HL-60 (cell line): Measurements from ENCODE around the gene TBC1D14.

Experiments
- DNase-seq, 2 experiments: peaks; one replicate each; pipeline ENCODE4 v3.0.0-alpha.2; 2010 to 2020; ENCODE audit warnings: low read depth in 1 of 2, low spot score in 1 of 2
- H3K27ac ChIP-seq: fragments of 250-450 bp; sonication (Bioruptor Pico); replicated peaks from 2 replicates; pipeline ENCODE4 v1.5.1; 2020; ENCODE audit warnings: mild to moderate bottlenecking, moderate library complexity
- H3K27me3 ChIP-seq: fragments of 250-450 bp; sonication (Bioruptor Pico); 2 replicates; pipeline ENCODE4 v1.5.1; 2021; ENCODE audit warnings: mild to moderate bottlenecking, moderate library complexity; ENCODE audit not compliant: insufficient read depth, poor library complexity, severe bottlenecking
- H3K4me3 ChIP-seq: replicated peaks from 2 replicates; pipeline ENCODE4 v1.5.1; 2011; ENCODE audit warnings: mild to moderate bottlenecking, control low read depth, low read length; ENCODE audit not compliant: insufficient read depth
- GABPA ChIP-seq: IDR thresholded peaks from 2 replicates; pipeline ENCODE4 v1.6.1; 2012; ENCODE audit warnings: low read depth
- POLR2AphosphoS5 ChIP-seq: IDR thresholded peaks from 2 replicates; pipeline ENCODE4 v1.6.1; 2012; ENCODE audit warnings: low read depth
- REST ChIP-seq: IDR thresholded peaks from 2 replicates; pipeline ENCODE4 v1.6.1; 2012; ENCODE audit warnings: low read depth; ENCODE audit not compliant: insufficient replicate concordance
- SPI1 ChIP-seq: IDR thresholded peaks from 2 replicates; pipeline ENCODE4 v1.6.1; 2012; ENCODE audit warnings: low read depth, mild to moderate bottlenecking, borderline replicate concordance
- TF ChIP-seq, protein P1 (sequence below): IDR thresholded peaks from one replicate; pipeline ENCODE4 v1.5.1; 2011; ENCODE audit warnings: low read length, control low read depth, inconsistent platforms; ENCODE audit not compliant: insufficient read depth

The TBC1D14 gene

DNA sequence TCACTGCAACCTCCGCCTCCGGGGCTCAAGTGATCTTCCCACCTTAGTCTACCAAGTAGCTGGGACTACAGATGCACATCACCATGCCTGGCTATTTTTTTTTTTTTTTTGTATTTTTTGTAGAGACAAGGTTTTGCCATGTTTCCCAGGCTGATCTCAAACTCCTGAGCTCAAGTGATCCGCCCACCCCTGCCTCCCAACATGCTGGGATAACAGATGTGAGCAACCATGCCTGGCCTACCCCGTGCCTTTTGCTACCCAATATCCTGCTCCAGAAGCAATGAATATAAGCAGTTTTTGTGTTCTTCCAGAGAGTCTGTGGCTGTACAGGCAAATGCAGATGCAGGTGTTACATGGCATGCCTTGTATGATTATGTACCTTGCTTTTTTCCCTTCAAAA lies 50.5 kb downstream of the TBC1D14 start:
- Histone ChIP-seq H3K4me3 (no peak overlapping the region), H3K27ac (no peak overlapping the region), H3K27me3 (no peaks in the 10 kb centered on the region)
- TF ChIP-seq, protein P1, sequence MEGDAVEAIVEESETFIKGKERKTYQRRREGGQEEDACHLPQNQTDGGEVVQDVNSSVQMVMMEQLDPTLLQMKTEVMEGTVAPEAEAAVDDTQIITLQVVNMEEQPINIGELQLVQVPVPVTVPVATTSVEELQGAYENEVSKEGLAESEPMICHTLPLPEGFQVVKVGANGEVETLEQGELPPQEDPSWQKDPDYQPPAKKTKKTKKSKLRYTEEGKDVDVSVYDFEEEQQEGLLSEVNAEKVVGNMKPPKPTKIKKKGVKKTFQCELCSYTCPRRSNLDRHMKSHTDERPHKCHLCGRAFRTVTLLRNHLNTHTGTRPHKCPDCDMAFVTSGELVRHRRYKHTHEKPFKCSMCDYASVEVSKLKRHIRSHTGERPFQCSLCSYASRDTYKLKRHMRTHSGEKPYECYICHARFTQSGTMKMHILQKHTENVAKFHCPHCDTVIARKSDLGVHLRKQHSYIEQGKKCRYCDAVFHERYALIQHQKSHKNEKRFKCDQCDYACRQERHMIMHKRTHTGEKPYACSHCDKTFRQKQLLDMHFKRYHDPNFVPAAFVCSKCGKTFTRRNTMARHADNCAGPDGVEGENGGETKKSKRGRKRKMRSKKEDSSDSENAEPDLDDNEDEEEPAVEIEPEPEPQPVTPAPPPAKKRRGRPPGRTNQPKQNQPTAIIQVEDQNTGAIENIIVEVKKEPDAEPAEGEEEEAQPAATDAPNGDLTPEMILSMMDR, result no peak
- TF ChIP-seq POLR2AphosphoS5 (no peak), SPI1 (no peak), REST (no peak), GABPA (no peak)
- no peak for DNase-seq

DNA sequence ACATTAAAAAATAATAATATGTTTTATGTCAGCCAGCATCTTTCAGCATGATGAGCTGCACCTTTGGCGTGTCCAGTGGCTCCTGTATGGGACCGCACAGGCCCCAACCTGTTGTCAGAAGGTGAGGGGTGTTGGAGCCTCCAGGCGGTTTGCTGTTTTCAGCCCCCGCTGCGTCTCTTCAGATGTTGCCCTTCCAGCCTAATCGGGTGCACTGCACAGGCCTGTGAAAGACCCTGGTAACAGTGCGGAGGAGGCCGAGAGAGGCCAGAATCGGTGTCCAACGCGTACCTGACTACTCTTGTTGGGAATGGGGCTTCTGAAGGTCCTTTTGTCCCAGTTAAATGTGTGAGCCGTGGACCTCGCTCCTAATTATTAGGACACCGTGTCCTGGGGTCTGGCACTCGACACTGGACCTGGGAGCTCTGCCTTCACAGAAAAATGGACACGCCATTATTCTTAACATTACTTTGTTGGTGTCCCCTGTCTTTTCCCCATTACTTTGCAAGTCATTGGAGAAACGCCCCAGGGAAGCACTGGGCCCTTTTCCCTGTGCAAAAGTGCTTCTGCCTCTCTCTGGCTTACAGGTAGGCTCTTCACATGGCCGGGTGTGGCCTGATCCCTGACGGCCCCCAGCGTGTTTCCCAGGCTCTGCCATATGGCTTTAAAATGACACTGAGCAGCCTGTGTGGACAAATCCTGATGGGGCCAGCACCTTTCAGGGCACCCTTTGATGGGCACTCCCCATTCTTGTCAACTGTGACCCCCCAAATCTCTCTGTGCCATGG lies 51.2 kb downstream of the TBC1D14 start:
- DNase-seq, result no peak
- Histone ChIP-seq H3K4me3 (no peak overlapping the region), H3K27me3 (no peaks in the 10 kb centered on the region), H3K27ac (no peak overlapping the region)
- TF ChIP-seq GABPA (no peak), SPI1 (no peak), REST (no peak), POLR2AphosphoS5 (no peak)
- TF ChIP-seq, protein P1, result no peak

DNA sequence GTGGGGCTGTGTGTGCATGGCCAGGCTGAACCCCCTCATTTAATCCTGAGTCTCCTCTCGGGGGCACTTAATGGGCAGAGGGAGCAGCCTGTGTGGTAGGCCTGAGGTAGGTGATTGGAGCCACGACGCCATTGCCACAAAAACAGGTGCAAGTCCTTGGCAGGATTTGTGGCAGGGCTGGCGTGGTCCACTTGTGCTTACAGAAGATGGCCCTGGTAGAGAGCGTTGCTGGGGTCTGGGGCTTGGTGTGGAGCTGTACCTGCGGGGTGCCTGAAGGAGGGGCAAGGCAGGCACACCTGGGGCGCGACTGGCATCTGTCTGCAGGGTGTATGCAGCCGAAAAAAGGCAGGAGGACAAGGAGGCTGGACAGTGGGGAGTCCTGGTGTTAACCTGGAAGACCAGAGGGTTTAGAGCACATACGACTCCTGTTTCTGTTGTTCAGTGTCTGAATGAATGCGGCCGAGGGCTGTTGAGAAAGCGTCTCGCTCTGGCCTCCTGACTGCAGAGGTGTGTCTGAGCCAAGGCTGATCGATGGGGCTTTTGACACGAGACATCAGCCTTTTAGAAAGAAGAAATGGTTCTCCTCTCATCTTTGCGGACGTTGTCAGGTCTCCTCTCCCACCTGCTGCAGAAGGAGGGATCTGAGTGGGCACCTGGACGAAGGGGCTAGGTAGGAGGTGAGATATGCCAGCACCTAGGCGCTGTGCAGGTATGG lies 52.0 kb downstream of the TBC1D14 start:
- H3K27me3 ChIP-seq, result no peaks in the 10 kb centered on the region
- no peak overlapping the region for H3K4me3 ChIP-seq
- H3K27ac ChIP-seq, result no peak overlapping the region
- TF ChIP-seq REST (no peak), GABPA (no peak), POLR2AphosphoS5 (no peak), SPI1 (no peak)
- TF ChIP-seq, protein P1, result no peak
- DNase-seq, result no peak
